ENCODE results near the gene NTMT2.

- TF ChIP-seq CTCF (IDR thresholded peaks at IDR 0.05) (no peak), POLR2A (IDR thresholded peaks at IDR 0.05; ENCODE audit: low read depth) (no peak), POLR2AphosphoS5 (IDR thresholded peaks at IDR 0.05) (no peak)
Measured at GRCh38 chr1:170166518-170167180, 20.9 kb downstream of the NTMT2 start.
